Measurements from ENCODE around the gene RNF126.

GRCh38 chr19:657611-658010, 5.4 kb downstream of the RNF126 start:
- no peak for TF ChIP-seq RAD21 (IDR thresholded peaks at IDR 0.05; ENCODE audit: low read depth)
- no peak for TF ChIP-seq TEAD4 (IDR thresholded peaks at IDR 0.05)
- TF ChIP-seq, protein P1, sequence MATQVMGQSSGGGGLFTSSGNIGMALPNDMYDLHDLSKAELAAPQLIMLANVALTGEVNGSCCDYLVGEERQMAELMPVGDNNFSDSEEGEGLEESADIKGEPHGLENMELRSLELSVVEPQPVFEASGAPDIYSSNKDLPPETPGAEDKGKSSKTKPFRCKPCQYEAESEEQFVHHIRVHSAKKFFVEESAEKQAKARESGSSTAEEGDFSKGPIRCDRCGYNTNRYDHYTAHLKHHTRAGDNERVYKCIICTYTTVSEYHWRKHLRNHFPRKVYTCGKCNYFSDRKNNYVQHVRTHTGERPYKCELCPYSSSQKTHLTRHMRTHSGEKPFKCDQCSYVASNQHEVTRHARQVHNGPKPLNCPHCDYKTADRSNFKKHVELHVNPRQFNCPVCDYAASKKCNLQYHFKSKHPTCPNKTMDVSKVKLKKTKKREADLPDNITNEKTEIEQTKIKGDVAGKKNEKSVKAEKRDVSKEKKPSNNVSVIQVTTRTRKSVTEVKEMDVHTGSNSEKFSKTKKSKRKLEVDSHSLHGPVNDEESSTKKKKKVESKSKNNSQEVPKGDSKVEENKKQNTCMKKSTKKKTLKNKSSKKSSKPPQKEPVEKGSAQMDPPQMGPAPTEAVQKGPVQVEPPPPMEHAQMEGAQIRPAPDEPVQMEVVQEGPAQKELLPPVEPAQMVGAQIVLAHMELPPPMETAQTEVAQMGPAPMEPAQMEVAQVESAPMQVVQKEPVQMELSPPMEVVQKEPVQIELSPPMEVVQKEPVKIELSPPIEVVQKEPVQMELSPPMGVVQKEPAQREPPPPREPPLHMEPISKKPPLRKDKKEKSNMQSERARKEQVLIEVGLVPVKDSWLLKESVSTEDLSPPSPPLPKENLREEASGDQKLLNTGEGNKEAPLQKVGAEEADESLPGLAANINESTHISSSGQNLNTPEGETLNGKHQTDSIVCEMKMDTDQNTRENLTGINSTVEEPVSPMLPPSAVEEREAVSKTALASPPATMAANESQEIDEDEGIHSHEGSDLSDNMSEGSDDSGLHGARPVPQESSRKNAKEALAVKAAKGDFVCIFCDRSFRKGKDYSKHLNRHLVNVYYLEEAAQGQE (IDR thresholded peaks at IDR 0.05; ENCODE audit: low read depth), result no peak
- no peak for TF ChIP-seq YY1 (IDR thresholded peaks at IDR 0.05; ENCODE audit: low read depth)
- TF ChIP-seq, protein P2, sequence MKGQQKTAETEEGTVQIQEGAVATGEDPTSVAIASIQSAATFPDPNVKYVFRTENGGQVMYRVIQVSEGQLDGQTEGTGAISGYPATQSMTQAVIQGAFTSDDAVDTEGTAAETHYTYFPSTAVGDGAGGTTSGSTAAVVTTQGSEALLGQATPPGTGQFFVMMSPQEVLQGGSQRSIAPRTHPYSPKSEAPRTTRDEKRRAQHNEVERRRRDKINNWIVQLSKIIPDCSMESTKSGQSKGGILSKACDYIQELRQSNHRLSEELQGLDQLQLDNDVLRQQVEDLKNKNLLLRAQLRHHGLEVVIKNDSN (IDR thresholded peaks at IDR 0.05), result no peak
- TF ChIP-seq, protein P3, sequence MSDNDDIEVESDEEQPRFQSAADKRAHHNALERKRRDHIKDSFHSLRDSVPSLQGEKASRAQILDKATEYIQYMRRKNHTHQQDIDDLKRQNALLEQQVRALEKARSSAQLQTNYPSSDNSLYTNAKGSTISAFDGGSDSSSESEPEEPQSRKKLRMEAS (IDR thresholded peaks at IDR 0.05), result no peak

Data from Ishikawa (cell line).